ENCODE measurements around the gene PSENEN.

PSENEN gene

DNA sequence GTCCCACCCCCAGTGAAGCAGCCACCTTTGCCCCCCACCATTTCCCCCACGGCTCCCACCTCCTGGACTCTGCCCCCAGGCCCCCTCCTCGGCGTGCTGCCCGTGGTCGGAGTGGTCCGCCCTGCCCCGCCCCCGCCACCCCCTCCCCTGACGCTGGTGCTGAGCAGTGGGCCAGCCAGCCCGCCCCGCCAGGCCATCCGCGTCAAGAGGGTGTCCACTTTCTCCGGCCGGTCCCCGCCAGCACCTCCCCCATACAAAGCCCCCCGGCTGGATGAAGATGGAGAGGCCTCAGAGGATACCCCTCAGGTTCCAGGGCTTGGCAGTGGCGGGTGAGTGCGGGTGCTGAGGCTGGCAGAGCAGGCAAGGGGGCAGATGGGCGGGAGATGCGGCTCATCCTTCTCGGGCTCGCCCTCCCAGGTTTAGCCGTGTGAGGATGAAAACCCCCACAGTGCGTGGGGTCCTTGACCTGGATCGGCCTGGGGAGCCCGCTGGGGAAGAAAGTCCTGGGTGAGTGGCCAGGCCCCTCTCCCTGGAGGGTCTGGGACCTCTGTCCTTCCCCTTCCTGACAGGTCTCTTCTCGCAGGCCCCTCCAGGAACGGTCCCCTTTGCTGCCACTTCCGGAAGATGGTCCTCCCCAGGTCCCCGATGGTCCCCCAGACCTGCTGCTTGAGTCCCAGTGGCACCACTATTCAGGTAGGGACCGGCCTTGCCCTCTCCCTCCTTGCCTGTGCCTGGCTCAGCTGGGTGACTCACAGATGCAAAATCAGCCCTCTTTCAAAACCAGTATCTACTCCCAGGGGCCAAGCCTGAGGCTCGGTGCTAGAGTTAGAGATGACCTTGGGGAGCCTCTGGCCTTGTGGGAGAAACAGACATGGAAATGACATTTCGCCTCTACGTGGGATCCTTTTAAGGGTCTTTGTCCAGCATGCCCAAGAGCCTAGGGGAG lies 12.0 kb upstream of the PSENEN start:
- no peak for DNase-seq (ENCODE audit: low read depth in 1 of 2, low spot score in 1 of 2)

DNA sequence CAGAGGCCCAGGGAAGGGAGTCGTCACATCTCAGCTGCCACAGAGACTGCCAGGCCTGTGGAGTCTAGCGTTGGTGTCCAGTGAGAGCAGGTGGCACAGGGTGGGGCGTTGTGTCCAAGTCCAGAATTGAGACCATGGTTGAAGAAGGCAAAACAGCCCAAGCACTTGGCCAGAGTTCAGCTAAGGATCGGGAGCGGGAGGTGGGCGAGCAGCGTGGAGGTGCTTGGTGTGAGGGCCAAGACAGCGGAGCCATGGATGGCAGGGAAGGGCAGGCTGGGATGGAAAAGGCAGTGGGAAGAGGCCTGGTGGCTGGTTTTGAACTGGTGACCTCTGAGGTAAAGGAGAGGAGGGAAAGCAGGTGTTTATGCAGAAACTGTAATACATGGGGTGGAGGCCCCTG lies 11.2 kb upstream of the PSENEN start:
- no peak for DNase-seq (ENCODE audit: low read depth in 1 of 2, low spot score in 1 of 2)

GRCh38 chr19:35734889-35735288 lies 10.6 kb upstream of the PSENEN start:
- DNase-seq (ENCODE audit: low read depth in 1 of 2, low spot score in 1 of 2): no peak

- no peak for DNase-seq (ENCODE audit: low read depth in 1 of 2, low spot score in 1 of 2)
Observed at GRCh38 chr19:35736913-35737886, 8.3 kb upstream of the PSENEN start.

DNA sequence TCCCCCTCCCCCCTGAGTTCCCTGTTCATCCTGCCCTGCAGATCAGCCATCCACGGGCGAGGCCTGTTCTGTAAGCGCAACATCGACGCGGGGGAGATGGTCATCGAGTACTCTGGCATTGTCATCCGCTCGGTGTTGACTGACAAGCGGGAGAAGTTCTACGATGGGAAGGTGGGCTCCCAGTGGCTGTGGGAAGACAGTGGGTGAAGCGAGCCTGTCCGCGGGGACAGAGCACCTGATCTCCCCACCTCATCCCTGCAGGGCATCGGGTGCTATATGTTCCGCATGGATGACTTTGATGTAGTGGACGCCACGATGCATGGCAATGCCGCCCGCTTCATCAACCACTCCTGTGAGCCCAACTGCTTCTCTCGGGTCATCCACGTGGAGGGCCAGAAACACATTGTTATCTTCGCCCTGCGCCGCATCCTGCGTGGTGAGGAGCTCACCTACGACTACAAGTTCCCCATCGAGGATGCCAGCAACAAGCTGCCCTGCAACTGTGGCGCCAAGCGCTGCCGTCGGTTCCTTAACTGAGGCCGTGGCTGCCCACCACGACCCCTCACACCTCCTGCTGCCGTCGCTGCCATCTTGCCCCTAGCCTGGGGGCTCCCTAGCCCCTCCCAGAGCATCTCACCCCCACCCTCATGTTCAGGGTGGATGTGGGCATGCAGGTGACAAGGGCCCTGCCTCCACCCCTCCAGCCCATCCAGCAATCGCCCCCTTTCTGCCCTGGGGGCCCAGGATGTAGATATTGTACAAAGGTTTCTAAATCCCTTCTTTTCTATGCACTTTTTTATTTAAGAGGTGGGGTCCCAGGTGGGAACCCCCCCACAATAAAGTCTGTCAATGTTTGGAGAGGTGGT lies 7.2 kb upstream of the PSENEN start:
- DNase-seq (ENCODE audit: low read depth in 1 of 2, low spot score in 1 of 2): no peak

DNA sequence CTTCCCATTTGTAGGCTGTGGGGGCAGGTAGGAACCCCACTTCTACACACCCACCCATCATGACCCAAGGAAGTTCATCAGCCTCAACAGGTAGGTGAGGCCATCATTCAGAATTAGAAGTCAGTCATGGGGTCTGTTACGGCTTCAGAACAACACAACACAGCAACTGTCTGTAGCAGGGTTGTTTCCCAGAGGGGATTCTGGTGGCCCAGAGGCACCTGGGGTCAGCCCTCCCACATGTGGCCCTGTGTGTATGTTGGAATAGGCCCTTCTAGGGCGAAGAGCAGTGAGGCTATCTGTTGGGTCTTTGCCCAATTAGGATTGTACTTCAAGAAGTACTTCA lies 6.6 kb upstream of the PSENEN start:
- DNase-seq (ENCODE audit: low read depth in 1 of 2, low spot score in 1 of 2): no peak

DNA sequence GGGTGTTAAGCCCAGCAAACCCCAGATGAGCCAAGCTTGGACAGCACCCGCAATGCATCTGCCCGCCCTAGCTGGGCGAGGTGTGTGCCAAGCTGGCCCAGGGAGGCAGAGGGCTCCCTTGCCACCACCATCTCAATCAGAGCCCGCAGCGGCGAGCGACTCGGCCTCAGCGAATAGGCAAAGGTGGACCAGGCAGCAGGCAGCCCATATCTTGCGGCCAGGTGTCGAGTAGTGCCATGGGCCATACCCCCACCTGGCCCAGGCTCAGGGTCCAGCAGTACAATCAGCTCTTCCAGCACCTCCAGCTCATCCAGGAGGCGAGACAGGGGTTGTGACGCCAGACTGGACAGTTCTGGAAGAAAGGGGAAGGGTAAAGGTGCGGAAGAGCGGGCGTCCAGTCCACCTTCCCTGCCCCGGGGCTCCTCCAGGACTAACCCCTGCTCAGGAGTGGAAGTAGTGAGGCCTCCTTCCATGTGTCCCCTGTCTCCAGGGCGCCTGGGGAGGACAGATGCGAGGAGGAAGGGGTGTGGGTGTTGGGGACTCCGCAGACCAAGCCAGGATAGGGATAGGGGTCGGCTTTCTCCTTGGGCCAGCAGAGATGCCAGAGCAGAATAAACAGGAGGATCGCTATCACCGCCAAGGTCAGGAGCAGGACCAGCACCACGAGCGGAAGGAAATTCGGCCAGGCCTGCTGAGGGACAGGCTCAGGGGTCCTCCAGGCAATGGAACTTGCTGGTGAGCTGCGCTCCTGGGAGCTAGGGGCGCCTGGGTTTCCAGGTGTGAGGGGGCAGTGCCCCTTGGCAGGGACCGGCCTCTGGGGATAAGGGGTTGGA lies 6.0 kb upstream of the PSENEN start:
- DNase-seq (ENCODE audit: low read depth in 1 of 2, low spot score in 1 of 2): no peak

- DNase-seq (ENCODE audit: low read depth in 1 of 2, low spot score in 1 of 2): no peak
Observed at GRCh38 chr19:35740108-35740422, 5.4 kb upstream of the PSENEN start.

DNA sequence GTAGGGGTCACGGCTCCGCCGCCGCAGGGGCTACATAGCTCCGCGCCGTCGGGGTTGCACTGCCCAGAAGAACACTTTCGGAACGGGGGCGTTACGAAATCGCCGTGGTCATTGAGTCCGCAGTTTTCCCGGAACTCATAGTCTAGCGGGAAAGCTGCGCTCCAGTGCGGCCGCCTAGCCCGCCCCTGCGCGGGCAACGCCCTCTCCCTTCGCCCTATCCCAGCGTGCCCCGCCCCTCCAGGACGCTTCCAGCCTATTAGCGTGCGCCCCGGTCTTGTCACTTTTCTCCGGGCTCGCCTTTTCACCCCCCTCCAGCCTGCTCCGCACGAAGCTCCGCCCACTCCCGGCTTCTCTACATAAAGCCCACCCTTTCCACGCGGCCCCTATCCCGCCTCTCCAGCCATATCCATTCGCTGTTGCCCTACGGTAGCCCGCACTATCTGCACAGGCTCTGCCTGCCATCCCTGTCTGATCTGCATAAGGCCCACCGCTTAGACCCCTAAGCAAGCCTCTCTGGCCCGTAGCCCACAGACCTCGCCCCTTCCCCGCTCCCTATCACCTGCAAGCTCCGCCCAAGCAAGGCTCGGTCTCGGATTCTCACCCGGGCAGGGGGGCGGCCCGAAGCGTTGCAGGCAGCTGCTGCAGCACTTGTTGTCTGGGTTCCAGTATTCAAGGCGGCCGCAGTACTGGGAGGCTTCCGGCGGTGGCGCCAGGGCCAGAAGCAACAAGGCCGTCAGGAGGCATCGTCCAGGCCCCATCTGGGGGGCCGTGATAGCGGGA lies 4.8 kb upstream of the PSENEN start:
- DNase-seq (ENCODE audit: low read depth in 1 of 2, low spot score in 1 of 2): peak; percentile 90 to 91

- DNase-seq (ENCODE audit: low read depth in 1 of 2, low spot score in 1 of 2): no peak
Observed at GRCh38 chr19:35741203-35741515, 4.3 kb upstream of the PSENEN start.

- DNase-seq (ENCODE audit: low read depth in 1 of 2, low spot score in 1 of 2): peak in 1 of 2 donors; percentile 56
Observed at GRCh38 chr19:35742121-35742724, 3.2 kb upstream of the PSENEN start, which contains the start of gene IGFLR1. Gene IGFLR1 (minus strand): TSS chr19:35742452. CDS start chr19:35741180, 1,272 bp downstream.

DNA sequence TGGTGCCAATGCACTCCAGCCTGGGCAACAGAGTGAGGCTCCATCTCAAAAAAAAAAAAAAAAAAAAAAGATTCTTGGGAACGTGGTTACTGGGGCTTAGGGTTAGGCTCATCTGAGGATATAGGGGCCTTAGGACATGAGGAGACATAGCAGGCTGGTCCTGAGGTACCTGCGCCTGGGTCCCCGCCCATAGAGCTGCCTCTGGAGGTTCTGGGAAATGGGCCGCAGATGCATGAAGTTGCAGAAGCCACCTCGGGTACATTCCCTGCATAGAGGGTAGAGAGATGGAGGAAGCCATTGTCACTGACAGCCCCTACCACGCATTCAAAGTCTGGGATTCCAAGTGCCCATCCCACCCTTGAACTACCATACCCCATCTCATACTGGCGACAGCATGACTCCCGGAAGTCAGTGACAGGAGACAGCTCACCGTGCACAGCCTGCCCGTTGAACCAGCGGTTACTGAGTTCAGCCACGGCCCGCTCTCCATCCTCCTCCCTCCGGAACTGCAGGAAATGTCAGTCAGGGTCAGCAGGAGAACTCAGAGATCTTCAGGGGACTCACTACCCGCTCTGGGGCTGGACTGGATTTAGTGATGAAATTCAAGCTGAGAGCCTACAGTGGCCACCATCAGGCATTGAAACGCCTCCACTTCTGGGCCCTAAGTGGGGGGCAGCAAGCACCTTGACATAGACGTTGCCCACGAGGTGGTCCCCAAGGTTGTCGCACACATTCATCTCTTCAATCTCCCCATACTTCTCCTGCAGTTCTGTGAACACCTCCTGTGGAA lies 1.6 kb upstream of the PSENEN start:
- DNase-seq (ENCODE audit: low read depth in 1 of 2, low spot score in 1 of 2): no peak

DNA sequence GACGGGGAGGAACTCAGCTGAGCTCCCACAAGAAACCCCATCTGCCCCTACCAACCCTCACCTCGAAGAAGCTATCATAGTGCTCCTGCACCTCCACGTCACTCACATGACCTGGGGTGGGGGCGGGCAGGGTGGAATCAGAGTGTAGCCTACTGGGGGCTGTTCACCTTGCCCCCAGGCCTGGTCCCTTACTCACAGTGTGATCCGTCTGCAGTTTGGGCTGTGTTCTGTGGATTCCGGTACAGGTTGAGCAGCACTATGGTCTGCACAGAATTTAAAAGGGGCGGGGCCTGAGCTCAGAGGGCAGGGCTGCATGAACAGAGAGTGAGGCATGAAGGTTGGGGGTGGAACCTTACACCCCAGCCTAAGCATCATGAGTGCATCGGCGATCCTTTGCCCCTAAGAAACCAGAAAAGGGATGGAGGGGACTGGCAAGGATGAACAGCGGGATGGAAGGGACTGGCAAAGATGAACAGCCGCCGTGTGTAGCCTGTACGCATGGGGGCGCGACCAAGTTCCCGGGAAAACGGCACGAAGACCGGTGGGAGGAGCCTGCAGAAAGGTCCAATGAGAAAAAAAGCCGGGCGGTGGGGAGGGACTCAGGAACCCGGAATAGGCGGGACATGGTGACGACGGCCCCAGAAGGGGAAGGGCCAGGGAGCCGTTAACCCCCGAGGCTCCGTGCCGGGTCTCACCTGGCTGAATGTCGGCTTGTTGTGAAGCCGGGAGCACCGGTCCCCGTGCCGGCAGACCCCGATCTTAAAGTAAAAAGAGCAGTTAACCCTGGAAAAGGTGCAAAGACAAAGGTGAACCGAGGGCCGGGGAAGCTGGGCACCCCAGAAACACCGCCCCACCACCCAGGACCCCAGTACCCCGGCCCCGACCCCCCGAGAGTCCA lies 772 bp upstream of the PSENEN start:
- DNase-seq (ENCODE audit: low read depth in 1 of 2, low spot score in 1 of 2): peak; percentile 82 to 86

DNA sequence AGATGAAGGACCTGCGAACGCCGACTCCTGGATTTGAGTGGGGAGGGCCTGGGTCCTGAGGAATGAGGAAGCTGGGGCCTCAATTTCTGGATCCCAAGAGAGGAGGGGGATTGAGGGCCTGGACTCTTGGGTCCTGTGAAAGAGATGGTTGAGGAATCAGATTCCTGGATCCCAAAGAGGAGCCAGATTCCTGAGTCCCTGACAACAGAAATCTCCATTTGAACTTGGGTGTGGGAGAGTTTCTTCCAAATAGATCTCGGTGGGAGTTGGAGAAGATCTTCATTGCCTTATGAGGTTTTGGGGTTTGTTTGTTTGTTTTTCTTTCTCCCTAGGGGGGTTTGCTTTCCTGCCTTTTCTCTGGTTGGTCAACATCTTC lies 624 bp downstream of the PSENEN start:
- no peak for DNase-seq (ENCODE audit: low read depth in 1 of 2, low spot score in 1 of 2)

GRCh38 chr19:35746531-35746930 lies 1.1 kb downstream of the PSENEN start:
- DNase-seq (ENCODE audit: low read depth in 1 of 2, low spot score in 1 of 2): no peak

GRCh38 chr19:35748106-35749020 lies 2.9 kb downstream of the PSENEN start, which contains the start of gene LIN37:
Gene LIN37 (plus strand): TSS chr19:35748576. CDS start chr19:35748725, 149 bp downstream.
- DNase-seq (ENCODE audit: low read depth in 1 of 2, low spot score in 1 of 2): peak; percentile 96 to 98

Measured in activated T-helper 1 cell treated with anti-CD3 and anti-CD28 coated beads, Interleukin-2, amount 50 U/mL, for 16 hours (primary cell).